ENCODE data around the gene CMA1. TPM values are rescaled to one million over a fixed set of nuclear protein-coding genes. Genes with fewer than 3 reads are reported as not detected.
"Not testable (repeated sequence)": the region's sequence is repeated elsewhere in the genome, so short reads cannot be mapped to it uniquely, and the experiment has no call there.

CMA1 gene, protein sequence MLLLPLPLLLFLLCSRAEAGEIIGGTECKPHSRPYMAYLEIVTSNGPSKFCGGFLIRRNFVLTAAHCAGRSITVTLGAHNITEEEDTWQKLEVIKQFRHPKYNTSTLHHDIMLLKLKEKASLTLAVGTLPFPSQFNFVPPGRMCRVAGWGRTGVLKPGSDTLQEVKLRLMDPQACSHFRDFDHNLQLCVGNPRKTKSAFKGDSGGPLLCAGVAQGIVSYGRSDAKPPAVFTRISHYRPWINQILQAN
- polyA plus RNA-seq (ENCODE audit: low read depth in 6 of 6) = not detected

DNA sequence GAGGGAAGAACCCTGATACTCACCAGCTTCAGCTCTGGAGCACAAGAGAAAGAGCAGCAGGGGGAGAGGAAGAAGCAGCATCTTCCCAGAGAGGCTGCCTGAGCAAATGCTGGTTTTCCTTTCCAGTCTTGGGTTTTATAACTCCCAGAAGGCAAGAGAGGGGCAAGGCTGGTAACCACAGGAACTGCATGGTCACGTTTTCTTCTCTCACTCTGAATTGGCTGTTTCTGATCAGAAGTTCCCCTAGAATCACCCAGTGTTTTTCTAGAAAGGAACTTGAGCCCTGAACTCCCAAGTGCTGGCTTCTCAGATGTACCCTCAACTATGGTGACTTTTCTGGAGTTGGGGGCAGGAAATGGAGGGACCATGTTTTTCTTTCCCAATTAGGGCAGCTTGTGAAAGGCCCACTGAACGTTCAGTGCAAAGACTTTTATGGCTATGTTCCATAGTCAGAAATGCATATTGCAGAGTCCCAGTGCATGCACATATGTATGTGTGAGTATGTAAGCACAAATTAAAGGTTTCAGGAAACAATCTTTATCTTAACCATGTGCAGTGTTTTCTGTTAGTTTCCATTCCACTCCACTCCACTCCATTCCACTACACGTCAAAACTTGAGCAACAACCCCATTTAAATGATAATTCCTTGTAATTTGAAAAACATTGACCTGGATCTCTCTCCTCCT is at the start of gene CMA1:
TSS of gene CMA1 (minus strand) at position 111 of the 686 bp plus-strand sequence. CDS start at position 81, 30 bp downstream.
- DNase-seq (no peak), ATAC-seq (ENCODE audit: low read depth in 2 of 2) (no peak)
- H3K27me3 Mint-ChIP-seq = peaks cover 33 to 60% (median 56%) of the 10 kb centered on the region in 3 donors
- H3K36me3 Mint-ChIP-seq = no peaks in the 10 kb centered on the region
- peaks cover 0 to 2% (median 0%) of the 10 kb centered on the region in 7 donors for H3K9me3 Mint-ChIP-seq
- no peaks in the 10 kb centered on the region for H3K4me1 Mint-ChIP-seq
- H3K4me3 Mint-ChIP-seq = no peak within 1 kb of the TSS
- H3K27ac Mint-ChIP-seq = peak within 1 kb of the TSS in 1 of 6 donors; percentile 51

DNA sequence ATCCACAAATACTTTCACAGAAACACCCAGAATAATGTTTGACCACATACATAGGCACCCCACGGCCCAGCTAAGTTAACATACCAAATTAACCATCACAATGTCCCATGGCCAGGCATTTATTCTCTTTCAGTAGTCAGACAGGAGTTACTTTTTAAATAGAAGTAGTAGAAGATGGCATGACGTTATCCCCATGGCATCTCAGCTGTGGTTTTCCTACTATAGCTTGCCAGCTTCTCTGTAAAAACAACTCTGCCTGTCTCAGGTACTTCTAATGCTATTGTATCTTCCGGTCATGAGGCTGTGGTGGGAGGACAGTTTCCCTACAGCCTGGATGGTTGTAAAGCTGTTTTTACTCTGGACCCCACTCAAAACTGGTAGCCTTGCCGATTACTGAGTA is 48.7 kb upstream of the CMA1 start:
- no peak for ATAC-seq (ENCODE audit: low read depth in 2 of 2)
- peaks cover 0 to 11% of the 10 kb centered on the region in 2 donors for H3K36me3 Mint-ChIP-seq
- DNase-seq = no peak
- H3K27me3 Mint-ChIP-seq = peaks cover 32 to 52% (median 34%) of the 10 kb centered on the region in 3 donors
- no peaks in the 10 kb centered on the region for H3K4me1 Mint-ChIP-seq
- no peak overlapping the region for H3K4me3 Mint-ChIP-seq
- peaks cover 2 to 30% (median 8%) of the 10 kb centered on the region in 7 donors for H3K9me3 Mint-ChIP-seq
- no peak overlapping the region for H3K27ac Mint-ChIP-seq

DNA sequence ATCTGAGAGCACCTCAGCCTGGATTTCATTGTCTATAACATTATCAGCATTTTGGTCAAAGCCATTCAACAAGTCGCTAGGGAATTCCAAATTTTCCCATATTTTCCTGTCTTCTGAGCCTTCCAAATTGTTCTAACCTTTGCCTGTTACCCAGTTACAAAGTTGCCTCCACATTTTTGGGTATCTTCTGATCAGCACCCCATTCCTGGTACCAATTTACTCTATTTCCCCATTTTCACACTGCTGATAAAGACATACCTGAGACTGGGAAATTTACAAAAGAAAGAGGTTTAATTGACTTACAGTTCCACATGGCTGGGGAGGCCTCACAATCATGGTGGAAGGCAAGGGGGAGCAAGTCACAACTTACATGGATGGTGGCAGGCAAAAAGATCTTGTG is 41.0 kb upstream of the CMA1 start:
- H3K9me3 Mint-ChIP-seq = peaks cover 22 to 87% (median 49%) of the 10 kb centered on the region in 7 donors
- not testable (repeated sequence) for H3K4me1 Mint-ChIP-seq; ATAC-seq (ENCODE audit: low read depth in 2 of 2); H3K27ac Mint-ChIP-seq; H3K4me3 Mint-ChIP-seq; DNase-seq
- peaks cover 6 to 17% (median 6%) of the 10 kb centered on the region in 3 donors for H3K27me3 Mint-ChIP-seq
- H3K36me3 Mint-ChIP-seq = peaks cover 17 to 41% of the 10 kb centered on the region in 2 donors

DNA sequence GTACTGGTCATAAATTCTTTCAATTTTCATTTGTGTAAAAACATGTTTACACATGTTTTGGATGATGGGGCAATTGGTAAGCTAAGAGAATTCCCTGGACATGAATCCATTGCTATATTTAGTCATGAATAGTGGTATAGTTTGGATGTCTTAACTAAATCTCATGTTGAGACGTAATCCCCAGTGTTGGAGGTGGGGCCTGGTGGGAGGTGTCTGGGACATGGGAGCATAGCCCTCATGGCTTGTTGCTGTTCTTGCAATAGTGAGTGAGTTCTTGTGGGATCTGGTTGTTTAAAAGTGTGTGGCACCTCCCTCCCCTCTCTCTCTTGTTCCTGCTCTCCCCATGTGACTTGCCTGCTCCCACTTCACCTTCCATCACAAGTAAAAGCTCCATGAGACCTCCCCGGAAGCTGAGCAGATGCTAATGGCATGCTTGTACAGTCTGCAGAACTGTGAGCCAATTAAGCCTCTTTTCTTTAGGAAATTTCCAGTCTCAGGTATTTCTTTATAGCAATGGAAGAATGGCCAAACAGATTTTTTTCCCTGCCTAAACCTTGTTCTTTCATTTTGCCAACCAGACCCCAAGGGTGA is 34.4 kb upstream of the CMA1 start:
- no peak for DNase-seq
- no peak for ATAC-seq (ENCODE audit: low read depth in 2 of 2)
- Mint-ChIP-seq H3K4me1 (no peaks in the 10 kb centered on the region), H3K27me3 (peaks cover 4 to 47% (median 34%) of the 10 kb centered on the region in 3 donors), H3K27ac (peak overlapping the region in 2 of 6 donors; percentile 12 to 43), H3K36me3 (peaks cover 9 to 12% of the 10 kb centered on the region in 2 donors), H3K9me3 (peaks cover 7 to 65% (median 37%) of the 10 kb centered on the region in 7 donors), H3K4me3 (no peak overlapping the region)

DNA sequence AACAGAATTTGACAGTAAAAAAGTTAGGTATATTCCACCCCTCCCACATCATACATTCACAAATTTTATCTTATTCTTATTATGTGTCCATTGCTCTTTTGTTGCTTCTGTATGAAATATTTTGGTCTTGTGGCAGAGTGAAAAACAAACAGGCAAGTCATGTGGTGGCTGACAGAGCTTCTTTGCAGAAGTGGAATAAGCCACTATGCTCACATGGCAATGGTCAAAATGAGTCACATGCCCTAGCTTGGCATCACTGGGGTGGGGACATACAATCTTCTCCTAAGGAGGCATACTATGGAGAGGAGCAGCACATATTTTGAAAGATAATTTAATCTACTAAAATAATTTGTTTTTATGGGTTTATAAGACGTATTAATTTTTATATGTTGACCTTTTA is 27.7 kb upstream of the CMA1 start:
- Mint-ChIP-seq H3K9me3 (peaks cover 0 to 6% (median 2%) of the 10 kb centered on the region in 7 donors), H3K27me3 (peaks cover 4 to 34% (median 31%) of the 10 kb centered on the region in 3 donors), H3K36me3 (no peaks in the 10 kb centered on the region), H3K27ac (no peak overlapping the region), H3K4me3 (no peak overlapping the region), H3K4me1 (peaks cover 0 to 8% (median 4%) of the 10 kb centered on the region in 3 donors)
- no peak for ATAC-seq (ENCODE audit: low read depth in 2 of 2)
- DNase-seq = no peak

DNA sequence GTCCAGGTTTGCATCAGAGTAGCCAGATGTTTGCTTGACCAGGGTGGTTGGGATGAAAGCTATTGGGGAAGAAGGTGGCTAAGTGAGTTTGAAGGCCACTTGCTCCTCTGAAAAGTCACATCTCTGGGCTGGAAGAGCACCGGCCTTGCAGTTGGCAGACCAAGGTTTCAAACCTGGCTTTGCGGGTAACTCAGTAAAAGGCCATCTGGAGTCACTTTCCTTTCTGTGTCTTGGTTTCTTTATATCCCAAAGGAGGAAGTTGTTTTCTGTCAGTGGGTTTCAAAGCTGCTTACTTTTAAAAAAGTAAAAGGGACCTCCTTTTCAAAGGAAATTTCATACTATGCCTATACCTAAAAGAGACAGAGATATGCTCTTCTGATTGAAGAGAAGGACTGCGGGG is 26.2 kb upstream of the CMA1 start:
- no peak overlapping the region for H3K27ac Mint-ChIP-seq
- no peaks in the 10 kb centered on the region for H3K36me3 Mint-ChIP-seq
- no peak overlapping the region for H3K4me3 Mint-ChIP-seq
- peaks cover 0 to 8% (median 4%) of the 10 kb centered on the region in 3 donors for H3K4me1 Mint-ChIP-seq
- peaks cover 0 to 4% (median 2%) of the 10 kb centered on the region in 7 donors for H3K9me3 Mint-ChIP-seq
- DNase-seq (no peak), ATAC-seq (ENCODE audit: low read depth in 2 of 2) (no peak)
- H3K27me3 Mint-ChIP-seq = peaks cover 4 to 19% (median 18%) of the 10 kb centered on the region in 3 donors

DNA sequence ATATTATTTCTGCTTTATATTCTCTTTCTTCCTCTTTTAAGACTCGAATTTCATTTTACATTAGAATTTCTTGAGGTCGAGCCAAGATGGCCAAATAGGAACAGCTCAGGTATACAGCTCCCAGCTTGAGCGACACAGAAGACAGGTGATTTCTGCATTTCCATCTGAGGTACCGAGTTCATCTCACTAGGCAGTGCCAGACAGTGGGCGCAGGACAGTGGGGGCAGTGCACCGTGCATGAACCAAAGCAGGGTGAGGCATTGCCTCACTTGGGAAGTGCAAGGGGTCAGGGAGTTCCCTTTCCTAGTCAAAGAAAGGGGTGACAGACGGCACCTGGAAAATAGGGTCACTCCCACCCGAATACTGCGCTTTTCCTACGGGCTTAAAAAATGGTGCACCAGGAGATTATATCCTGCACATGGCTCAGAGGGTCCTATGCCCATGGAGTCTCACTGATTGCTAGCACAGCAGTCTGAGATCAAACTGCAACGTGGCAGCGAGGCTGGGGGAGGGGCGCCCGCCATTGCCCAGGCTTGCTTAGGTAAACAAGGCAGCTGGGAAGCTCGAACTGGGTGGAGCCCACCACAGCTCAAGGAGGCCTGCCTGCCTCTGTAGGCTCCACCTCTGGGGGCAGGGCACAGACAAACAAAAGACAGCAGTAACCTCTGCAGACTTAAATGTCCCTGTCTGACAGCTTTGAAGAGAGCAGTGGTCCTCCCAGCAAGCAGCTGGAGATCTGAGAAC is 18.0 kb upstream of the CMA1 start:
- peaks cover 14 to 40% (median 28%) of the 10 kb centered on the region in 3 donors for H3K27me3 Mint-ChIP-seq
- not testable (repeated sequence) for ATAC-seq (ENCODE audit: low read depth in 2 of 2); H3K9me3 Mint-ChIP-seq; DNase-seq; H3K4me1 Mint-ChIP-seq; H3K4me3 Mint-ChIP-seq; H3K27ac Mint-ChIP-seq; H3K36me3 Mint-ChIP-seq

DNA sequence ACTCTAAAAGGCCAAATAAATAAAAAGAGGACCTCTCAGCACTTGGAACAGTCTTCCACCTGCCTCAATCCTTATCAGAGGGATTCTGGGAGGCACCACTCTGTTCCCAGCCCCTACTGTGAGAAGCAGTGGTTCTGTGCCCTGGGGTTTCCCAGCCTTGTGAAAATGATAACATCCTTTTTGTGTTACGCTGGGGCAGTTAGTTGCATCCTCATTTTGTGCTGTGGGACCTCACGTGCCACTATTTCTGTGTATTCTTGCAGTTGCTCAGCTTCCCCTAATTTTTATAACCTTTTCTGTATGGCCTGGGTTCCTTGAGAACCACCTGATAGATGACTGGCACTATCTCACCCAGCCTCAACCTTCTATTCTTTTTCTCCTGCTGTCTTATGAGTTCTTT is 10.8 kb upstream of the CMA1 start:
- Mint-ChIP-seq H3K9me3 (peaks cover 0 to 5% (median 3%) of the 10 kb centered on the region in 7 donors), H3K4me3 (no peak overlapping the region), H3K27me3 (peaks cover 19 to 50% (median 37%) of the 10 kb centered on the region in 3 donors), H3K27ac (no peak overlapping the region), H3K36me3 (no peaks in the 10 kb centered on the region), H3K4me1 (no peaks in the 10 kb centered on the region)
- no peak for ATAC-seq (ENCODE audit: low read depth in 2 of 2)
- no peak for DNase-seq

DNA sequence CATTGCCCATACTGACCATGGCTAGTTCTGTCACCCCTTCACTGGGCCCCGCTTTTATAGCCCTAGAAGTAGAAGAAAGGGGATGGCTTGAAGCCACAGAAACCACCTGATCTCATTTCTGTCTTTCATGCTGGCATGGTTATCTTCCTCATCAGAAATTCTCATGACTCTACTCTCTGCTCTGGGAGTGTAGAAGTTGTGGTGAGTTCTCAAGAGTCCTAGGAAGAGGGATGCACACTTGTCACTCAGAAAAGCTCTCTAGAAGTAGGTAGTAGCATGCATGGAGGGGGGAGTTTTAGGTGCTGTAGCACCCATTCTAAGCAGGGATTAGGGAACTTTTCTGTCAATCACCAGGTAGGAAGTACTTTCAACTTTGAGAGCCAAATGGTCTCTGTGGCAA is 6.1 kb upstream of the CMA1 start:
- no peak for DNase-seq
- no peak overlapping the region for H3K27ac Mint-ChIP-seq
- ATAC-seq (ENCODE audit: low read depth in 2 of 2) = no peak
- H3K9me3 Mint-ChIP-seq = peaks cover 0 to 3% (median 0%) of the 10 kb centered on the region in 7 donors
- no peak overlapping the region for H3K4me3 Mint-ChIP-seq
- no peaks in the 10 kb centered on the region for H3K4me1 Mint-ChIP-seq
- no peaks in the 10 kb centered on the region for H3K36me3 Mint-ChIP-seq
- H3K27me3 Mint-ChIP-seq = peaks cover 25 to 45% (median 43%) of the 10 kb centered on the region in 3 donors

DNA sequence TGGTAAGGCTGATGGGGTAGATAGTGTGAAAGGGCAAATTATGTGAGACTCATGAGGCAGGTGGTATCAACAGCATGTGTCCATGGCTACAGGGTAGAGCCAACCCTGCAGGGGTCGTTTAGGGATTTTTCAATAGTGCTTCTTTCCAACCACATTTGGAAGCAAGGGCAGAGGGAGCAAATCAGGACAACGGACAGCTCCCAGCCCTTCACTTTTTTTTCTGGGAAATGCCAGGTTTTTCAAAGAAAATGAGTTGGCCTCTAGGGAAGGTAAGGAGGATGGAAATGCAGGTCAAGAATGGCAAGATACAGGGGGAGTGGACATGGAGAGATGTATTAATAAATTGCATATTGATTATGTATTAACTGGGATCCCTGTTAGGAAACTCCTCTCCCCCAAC is 4.9 kb upstream of the CMA1 start:
- H3K4me3 Mint-ChIP-seq = no peak overlapping the region
- H3K27ac Mint-ChIP-seq = no peak overlapping the region
- peaks cover 0 to 3% (median 0%) of the 10 kb centered on the region in 7 donors for H3K9me3 Mint-ChIP-seq
- no peaks in the 10 kb centered on the region for H3K36me3 Mint-ChIP-seq
- ATAC-seq (ENCODE audit: low read depth in 2 of 2) (no peak), DNase-seq (no peak)
- no peaks in the 10 kb centered on the region for H3K4me1 Mint-ChIP-seq
- H3K27me3 Mint-ChIP-seq = peaks cover 33 to 52% (median 44%) of the 10 kb centered on the region in 3 donors

DNA sequence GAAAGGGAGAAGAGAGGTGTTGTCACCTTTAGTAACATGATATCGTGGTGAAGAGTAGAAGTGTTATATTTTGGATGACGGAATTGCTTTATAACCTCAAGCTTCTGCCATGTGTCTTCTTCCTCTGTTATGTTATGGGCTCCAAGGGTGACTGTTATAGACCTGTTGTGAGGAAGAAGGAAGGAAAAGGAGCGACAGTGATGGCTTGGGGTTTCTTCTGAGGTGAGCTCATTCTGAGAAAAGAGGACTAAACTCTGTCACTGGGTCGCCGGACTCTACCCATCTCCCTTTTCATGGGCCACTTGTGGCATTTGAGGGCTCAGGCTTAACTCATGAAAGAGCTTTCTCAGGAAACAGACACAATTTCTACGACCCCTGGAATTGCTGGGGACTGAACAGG is 1.6 kb downstream of the CMA1 start:
- no peaks in the 10 kb centered on the region for H3K4me1 Mint-ChIP-seq
- peaks cover 23 to 67% (median 56%) of the 10 kb centered on the region in 3 donors for H3K27me3 Mint-ChIP-seq
- H3K9me3 Mint-ChIP-seq = peaks cover 0 to 2% (median 0%) of the 10 kb centered on the region in 7 donors
- no peak overlapping the region for H3K4me3 Mint-ChIP-seq
- no peak for DNase-seq
- no peaks in the 10 kb centered on the region for H3K36me3 Mint-ChIP-seq
- no peak for ATAC-seq (ENCODE audit: low read depth in 2 of 2)
- H3K27ac Mint-ChIP-seq = no peak overlapping the region

DNA sequence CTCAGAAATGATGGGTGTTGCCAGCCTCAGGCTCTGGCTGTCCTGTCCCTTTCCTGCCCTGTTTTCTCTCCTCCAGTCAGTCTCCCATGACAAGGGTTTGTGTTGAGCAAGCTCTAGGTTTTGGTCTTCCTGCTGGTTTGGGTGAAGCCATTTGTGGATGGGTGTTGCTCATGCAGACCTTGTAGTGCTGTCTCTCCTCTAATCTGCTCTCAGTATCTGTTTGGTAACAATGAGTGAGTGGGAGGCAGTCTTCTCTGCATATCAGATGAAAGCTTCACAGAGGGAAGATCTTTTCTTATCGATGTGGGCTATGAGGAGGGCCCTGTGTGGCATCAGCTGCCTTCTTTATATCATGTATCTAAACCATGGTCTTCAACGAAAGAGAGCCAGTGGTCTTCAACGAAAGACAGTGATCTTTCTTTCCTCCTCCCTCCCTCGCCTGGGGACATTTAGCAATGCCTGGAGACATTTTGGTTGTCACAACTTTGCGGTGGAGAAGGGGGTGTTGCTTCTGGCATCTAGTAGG is 3.6 kb downstream of the CMA1 start:
- peaks cover 0 to 3% (median 0%) of the 10 kb centered on the region in 7 donors for H3K9me3 Mint-ChIP-seq
- H3K4me1 Mint-ChIP-seq = no peaks in the 10 kb centered on the region
- H3K27ac Mint-ChIP-seq = peak overlapping the region in 1 of 6 donors; percentile 25
- ATAC-seq (ENCODE audit: low read depth in 2 of 2) (no peak), DNase-seq (no peak)
- peaks cover 17 to 66% (median 55%) of the 10 kb centered on the region in 3 donors for H3K27me3 Mint-ChIP-seq
- no peak overlapping the region for H3K4me3 Mint-ChIP-seq
- H3K36me3 Mint-ChIP-seq = no peaks in the 10 kb centered on the region
